ENCODE results near the gene EPC2.
A peak's percentile ranks its signal among the peaks of the same experiment; 100 is the strongest.

DNA sequence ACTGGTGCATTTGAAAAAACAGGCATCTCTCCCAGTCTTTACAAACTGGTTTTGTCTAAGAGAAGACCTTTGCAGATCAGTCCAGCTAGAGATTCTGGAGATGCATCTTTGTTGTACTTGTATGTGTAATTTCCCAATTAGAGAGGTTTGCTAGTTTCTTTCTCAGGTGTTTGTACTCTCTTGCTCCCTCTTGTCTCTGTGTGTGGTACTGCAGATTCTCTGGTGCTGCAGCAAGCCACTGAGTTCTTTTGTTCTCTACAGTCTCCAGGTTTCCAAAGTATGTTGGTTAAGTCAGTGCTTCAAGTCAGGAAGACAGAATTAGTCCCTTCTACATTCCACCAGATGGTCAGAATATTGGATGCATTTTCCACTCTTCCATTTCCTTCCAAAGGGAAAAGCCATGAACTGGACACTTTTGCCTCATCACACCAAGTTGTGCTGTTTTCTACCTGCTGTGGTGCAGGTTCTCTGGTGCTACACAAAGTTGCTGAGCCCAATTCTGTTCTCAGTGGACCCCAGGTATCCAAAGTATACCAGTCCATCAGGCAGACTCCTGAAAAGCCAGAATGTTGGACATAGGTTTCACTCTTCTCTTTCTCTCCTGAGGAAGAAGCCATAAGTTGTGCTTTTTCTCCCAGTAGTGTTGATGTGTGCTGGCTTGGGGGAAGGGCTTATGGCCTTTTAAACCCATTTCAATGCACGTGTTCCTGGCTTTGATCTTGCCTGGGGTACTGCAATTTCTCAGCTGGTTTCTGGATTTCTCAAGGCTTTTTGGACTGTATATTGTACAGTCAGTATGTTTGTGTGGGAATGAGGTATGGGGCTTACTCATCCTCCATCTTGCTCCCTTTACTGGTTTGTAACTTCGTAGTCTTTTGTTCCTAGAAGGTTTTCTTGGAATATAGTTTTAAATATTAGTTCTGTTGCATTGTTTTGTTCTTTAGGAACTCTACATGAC is 29.8 kb downstream of the EPC2 start:
- TF ChIP-seq, protein P1, sequence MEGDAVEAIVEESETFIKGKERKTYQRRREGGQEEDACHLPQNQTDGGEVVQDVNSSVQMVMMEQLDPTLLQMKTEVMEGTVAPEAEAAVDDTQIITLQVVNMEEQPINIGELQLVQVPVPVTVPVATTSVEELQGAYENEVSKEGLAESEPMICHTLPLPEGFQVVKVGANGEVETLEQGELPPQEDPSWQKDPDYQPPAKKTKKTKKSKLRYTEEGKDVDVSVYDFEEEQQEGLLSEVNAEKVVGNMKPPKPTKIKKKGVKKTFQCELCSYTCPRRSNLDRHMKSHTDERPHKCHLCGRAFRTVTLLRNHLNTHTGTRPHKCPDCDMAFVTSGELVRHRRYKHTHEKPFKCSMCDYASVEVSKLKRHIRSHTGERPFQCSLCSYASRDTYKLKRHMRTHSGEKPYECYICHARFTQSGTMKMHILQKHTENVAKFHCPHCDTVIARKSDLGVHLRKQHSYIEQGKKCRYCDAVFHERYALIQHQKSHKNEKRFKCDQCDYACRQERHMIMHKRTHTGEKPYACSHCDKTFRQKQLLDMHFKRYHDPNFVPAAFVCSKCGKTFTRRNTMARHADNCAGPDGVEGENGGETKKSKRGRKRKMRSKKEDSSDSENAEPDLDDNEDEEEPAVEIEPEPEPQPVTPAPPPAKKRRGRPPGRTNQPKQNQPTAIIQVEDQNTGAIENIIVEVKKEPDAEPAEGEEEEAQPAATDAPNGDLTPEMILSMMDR (IDR thresholded peaks at IDR 0.05 in 4 of 5, conservative IDR thresholded peaks at IDR 0.05 in 1 of 5) = peak in 2 of 5 experiments; percentile 19 to 44
- TF ChIP-seq POLR2A (IDR thresholded peaks at IDR 0.05) = no peak
